Parathyroid adenoma (tissue), 2 donors: ENCODE measurements around the gene PSENEN.

Source experiments
- H2AFZ ChIP-seq: fragments of 300-600 bp; sonication (generic); one replicate; pipeline ENCODE4 v1.7.0; 2017; ENCODE audit warnings: antibody characterized with exemption, mild to moderate bottlenecking
- H3K27ac ChIP-seq: fragments of 300-600 bp; sonication (generic); one replicate; pipeline ENCODE4 v1.7.0; 2017
- H3K27me3 ChIP-seq: fragments of 300-600 bp; sonication (generic); one replicate; pipeline ENCODE4 v1.7.0; 2017; ENCODE audit warnings: low read length; ENCODE audit not compliant: control insufficient read depth, insufficient read depth
- H3K36me3 ChIP-seq: fragments of 300-600 bp; sonication (generic); one replicate; pipeline ENCODE4 v1.7.0; 2017; ENCODE audit warnings: low read length; ENCODE audit not compliant: control insufficient read depth, insufficient read depth
- H3K4me1 ChIP-seq: fragments of 300-600 bp; sonication (generic); one replicate; pipeline ENCODE4 v1.7.0; 2017; ENCODE audit warnings: control low read depth
- H3K4me2 ChIP-seq: fragments of 300-600 bp; sonication (generic); one replicate; pipeline ENCODE4 v1.7.0; 2017; ENCODE audit warnings: low read length
- H3K4me3 ChIP-seq: fragments of 300-600 bp; sonication (generic); one replicate; pipeline ENCODE4 v1.7.0; 2017; ENCODE audit warnings: low read depth, low read length
- H3K79me2 ChIP-seq: fragments of 300-600 bp; sonication (generic); one replicate; pipeline ENCODE4 v1.7.0; 2017; ENCODE audit warnings: control low read depth
- H3K9ac ChIP-seq: fragments of 300-600 bp; sonication (generic); one replicate; pipeline ENCODE4 v1.7.0; 2017; ENCODE audit warnings: mild to moderate bottlenecking
- H3K9me3 ChIP-seq: fragments of 300-600 bp; sonication (generic); one replicate; pipeline ENCODE4 v1.7.0; 2017; ENCODE audit warnings: low read length; ENCODE audit not compliant: control insufficient read depth
- CTCF ChIP-seq: fragments of 300-600 bp; sonication (generic); IDR thresholded peaks from one replicate; pipeline ENCODE4 v1.7.0; 2017; ENCODE audit warnings: antibody characterized with exemption, mild to moderate bottlenecking
- donor health status: primary hyperparathyroidism.

The PSENEN gene

GRCh38 chr19:35736913-35737886 lies 8.3 kb upstream of the PSENEN start:
- Histone ChIP-seq H3K4me2 (no peak overlapping the region), H3K27me3 (no peaks in the 10 kb centered on the region), H3K9ac (no peak overlapping the region), H2AFZ (no peak overlapping the region), H3K36me3 (no peaks in the 10 kb centered on the region), H3K27ac (no peak overlapping the region), H3K79me2 (no peaks in the 10 kb centered on the region), H3K9me3 (no peaks in the 10 kb centered on the region), H3K4me3 (no peak overlapping the region), H3K4me1 (peaks cover 5% of the 10 kb centered on the region)
- TF ChIP-seq CTCF, result no peak

- Histone ChIP-seq H3K4me1 (peaks cover 5% of the 10 kb centered on the region), H3K79me2 (no peaks in the 10 kb centered on the region), H3K4me2 (no peak overlapping the region), H3K27me3 (no peaks in the 10 kb centered on the region), H3K9ac (no peak overlapping the region), H3K36me3 (no peaks in the 10 kb centered on the region), H3K27ac (no peak overlapping the region), H3K9me3 (no peaks in the 10 kb centered on the region), H2AFZ (no peak overlapping the region), H3K4me3 (no peak overlapping the region)
- TF ChIP-seq CTCF, result no peak
These were observed 7.2 kb upstream of the PSENEN start for GRCh38 chr19:35738021-35738886.

GRCh38 chr19:35738887-35739229 lies 6.6 kb upstream of the PSENEN start:
- H3K4me2 ChIP-seq, result no peak overlapping the region
- no peak overlapping the region for H3K27ac ChIP-seq
- no peaks in the 10 kb centered on the region for H3K36me3 ChIP-seq

GRCh38 chr19:35739275-35740107 lies 6.0 kb upstream of the PSENEN start:
- Histone ChIP-seq H3K79me2 (no peaks in the 10 kb centered on the region), H3K4me2 (peak overlapping the region; percentile 81), H3K4me3 (peak overlapping the region; percentile 70), H3K9me3 (no peaks in the 10 kb centered on the region), H3K4me1 (peaks cover 7% of the 10 kb centered on the region), H2AFZ (no peak overlapping the region), H3K9ac (no peak overlapping the region), H3K36me3 (no peaks in the 10 kb centered on the region), H3K27me3 (no peaks in the 10 kb centered on the region), H3K27ac (peak overlapping the region; percentile 70)
- no peak for TF ChIP-seq CTCF

More at GRCh38 chr19:35738887-35739229, 6.6 kb upstream of the PSENEN start:
- Histone ChIP-seq H3K4me3 (no peak overlapping the region), H3K79me2 (no peaks in the 10 kb centered on the region), H3K27me3 (no peaks in the 10 kb centered on the region), H3K4me1 (peaks cover 5% of the 10 kb centered on the region), H3K9ac (no peak overlapping the region), H2AFZ (no peak overlapping the region), H3K9me3 (no peaks in the 10 kb centered on the region)
- TF ChIP-seq CTCF, result no peak
